HL-60 (cell line): ENCODE results near the gene PDK1.
"Not testable (repeated sequence)": the region's sequence is repeated elsewhere in the genome, so short reads cannot be mapped to it uniquely, and the experiment has no call there.

ENCODE experiments used
- DNase-seq, 2 experiments: peaks; one replicate each; pipeline ENCODE4 v3.0.0-alpha.2; 2010 to 2020; ENCODE audit warnings: low read depth in 1 of 2, low spot score in 1 of 2
- H3K27ac ChIP-seq: fragments of 250-450 bp; sonication (Bioruptor Pico); replicated peaks from 2 replicates; pipeline ENCODE4 v1.5.1; 2020; ENCODE audit warnings: mild to moderate bottlenecking, moderate library complexity
- H3K27me3 ChIP-seq: fragments of 250-450 bp; sonication (Bioruptor Pico); 2 replicates; pipeline ENCODE4 v1.5.1; 2021; ENCODE audit warnings: mild to moderate bottlenecking, moderate library complexity; ENCODE audit not compliant: insufficient read depth, poor library complexity, severe bottlenecking
- H3K4me3 ChIP-seq: replicated peaks from 2 replicates; pipeline ENCODE4 v1.5.1; 2011; ENCODE audit warnings: mild to moderate bottlenecking, control low read depth, low read length; ENCODE audit not compliant: insufficient read depth
- CTCF ChIP-seq: IDR thresholded peaks from one replicate; pipeline ENCODE4 v1.5.1; 2011; ENCODE audit warnings: low read length, control low read depth, inconsistent platforms; ENCODE audit not compliant: insufficient read depth
- GABPA ChIP-seq: IDR thresholded peaks from 2 replicates; pipeline ENCODE4 v1.6.1; 2012; ENCODE audit warnings: low read depth
- POLR2AphosphoS5 ChIP-seq: IDR thresholded peaks from 2 replicates; pipeline ENCODE4 v1.6.1; 2012; ENCODE audit warnings: low read depth
- SPI1 ChIP-seq: IDR thresholded peaks from 2 replicates; pipeline ENCODE4 v1.6.1; 2012; ENCODE audit warnings: low read depth, mild to moderate bottlenecking, borderline replicate concordance
- TF ChIP-seq, protein P1 (sequence below): IDR thresholded peaks from 2 replicates; pipeline ENCODE4 v1.6.1; 2012; ENCODE audit warnings: low read depth; ENCODE audit not compliant: insufficient replicate concordance

The PDK1 gene

GRCh38 chr2:172545408-172546075 is 10.3 kb upstream of the PDK1 start:
- Histone ChIP-seq H3K27me3 (no peaks in the 10 kb centered on the region), H3K27ac (no peak overlapping the region), H3K4me3 (no peak overlapping the region)
- TF ChIP-seq SPI1 (no peak), CTCF (no peak), GABPA (no peak), POLR2AphosphoS5 (no peak)
- TF ChIP-seq, protein P1, sequence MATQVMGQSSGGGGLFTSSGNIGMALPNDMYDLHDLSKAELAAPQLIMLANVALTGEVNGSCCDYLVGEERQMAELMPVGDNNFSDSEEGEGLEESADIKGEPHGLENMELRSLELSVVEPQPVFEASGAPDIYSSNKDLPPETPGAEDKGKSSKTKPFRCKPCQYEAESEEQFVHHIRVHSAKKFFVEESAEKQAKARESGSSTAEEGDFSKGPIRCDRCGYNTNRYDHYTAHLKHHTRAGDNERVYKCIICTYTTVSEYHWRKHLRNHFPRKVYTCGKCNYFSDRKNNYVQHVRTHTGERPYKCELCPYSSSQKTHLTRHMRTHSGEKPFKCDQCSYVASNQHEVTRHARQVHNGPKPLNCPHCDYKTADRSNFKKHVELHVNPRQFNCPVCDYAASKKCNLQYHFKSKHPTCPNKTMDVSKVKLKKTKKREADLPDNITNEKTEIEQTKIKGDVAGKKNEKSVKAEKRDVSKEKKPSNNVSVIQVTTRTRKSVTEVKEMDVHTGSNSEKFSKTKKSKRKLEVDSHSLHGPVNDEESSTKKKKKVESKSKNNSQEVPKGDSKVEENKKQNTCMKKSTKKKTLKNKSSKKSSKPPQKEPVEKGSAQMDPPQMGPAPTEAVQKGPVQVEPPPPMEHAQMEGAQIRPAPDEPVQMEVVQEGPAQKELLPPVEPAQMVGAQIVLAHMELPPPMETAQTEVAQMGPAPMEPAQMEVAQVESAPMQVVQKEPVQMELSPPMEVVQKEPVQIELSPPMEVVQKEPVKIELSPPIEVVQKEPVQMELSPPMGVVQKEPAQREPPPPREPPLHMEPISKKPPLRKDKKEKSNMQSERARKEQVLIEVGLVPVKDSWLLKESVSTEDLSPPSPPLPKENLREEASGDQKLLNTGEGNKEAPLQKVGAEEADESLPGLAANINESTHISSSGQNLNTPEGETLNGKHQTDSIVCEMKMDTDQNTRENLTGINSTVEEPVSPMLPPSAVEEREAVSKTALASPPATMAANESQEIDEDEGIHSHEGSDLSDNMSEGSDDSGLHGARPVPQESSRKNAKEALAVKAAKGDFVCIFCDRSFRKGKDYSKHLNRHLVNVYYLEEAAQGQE = no peak
- DNase-seq = no peak

DNA sequence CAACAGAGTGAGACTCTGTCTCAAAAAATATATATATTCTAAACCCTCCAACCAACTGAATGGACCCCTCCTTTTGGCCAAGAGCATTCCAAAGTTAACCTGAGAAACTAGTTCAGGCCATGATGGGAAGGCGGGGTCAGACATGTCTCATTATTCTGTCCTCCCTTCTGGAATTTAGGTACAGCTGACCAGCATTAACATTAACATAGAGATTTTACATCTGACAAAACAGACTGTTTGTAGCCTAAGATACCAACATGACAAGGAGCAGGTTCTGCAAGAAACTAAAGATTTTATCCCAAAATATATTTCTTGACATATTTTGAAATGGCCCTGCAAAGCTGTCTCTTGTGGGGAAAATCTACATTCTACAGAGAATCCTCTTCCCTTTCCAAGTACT is 6.8 kb upstream of the PDK1 start:
- H3K27me3 ChIP-seq = no peaks in the 10 kb centered on the region
- no peak for DNase-seq
- H3K4me3 ChIP-seq = no peak overlapping the region
- no peak overlapping the region for H3K27ac ChIP-seq
- TF ChIP-seq, protein P1 = no peak
- no peak for TF ChIP-seq SPI1
- TF ChIP-seq GABPA = no peak
- no peak for TF ChIP-seq POLR2AphosphoS5
- no peak for TF ChIP-seq CTCF

DNA sequence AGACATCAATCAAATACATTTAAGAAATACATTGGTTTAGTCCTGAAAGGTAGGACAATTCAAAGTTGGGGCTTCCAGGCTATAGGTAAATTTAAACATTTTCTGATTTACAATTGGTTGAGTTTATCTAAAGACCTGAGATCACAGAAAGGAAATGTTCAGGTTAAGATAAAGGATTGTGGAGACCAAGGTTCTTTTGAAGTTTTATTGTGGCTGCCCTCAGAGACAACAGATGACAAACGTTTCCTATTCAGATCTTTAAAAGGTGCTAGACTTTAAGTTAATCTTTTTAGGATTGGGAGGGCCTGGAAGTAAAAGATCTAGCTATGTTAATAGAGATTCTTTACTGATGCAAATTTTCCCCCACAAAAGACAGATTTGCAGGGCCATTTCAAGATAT is 6.1 kb upstream of the PDK1 start:
- H3K4me3 ChIP-seq, DNase-seq, H3K27me3 ChIP-seq, H3K27ac ChIP-seq: not testable (repeated sequence)

DNA sequence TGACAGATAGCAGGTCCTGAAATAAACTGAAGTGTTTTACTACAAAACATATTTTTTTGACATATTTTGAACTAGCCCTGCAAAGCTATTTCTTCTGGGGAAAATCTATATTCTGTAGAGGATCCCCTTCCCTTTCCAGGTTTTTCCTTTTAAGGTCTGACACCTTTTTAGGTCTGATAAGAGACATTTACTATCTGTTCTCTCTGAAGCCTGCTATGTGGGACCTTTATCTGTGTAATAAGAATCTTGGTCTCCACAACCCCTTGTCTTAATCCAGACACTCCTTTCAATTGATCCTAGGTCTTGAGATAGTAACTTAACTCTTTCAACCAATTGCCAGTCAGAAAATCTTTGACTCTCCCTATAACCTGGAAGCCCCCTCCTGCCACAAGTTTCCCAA is 5.5 kb upstream of the PDK1 start:
- Histone ChIP-seq H3K27ac (no peak overlapping the region), H3K27me3 (no peaks in the 10 kb centered on the region), H3K4me3 (no peak overlapping the region)
- TF ChIP-seq POLR2AphosphoS5 (no peak), GABPA (no peak), SPI1 (no peak), CTCF (no peak)
- TF ChIP-seq, protein P1 = no peak
- DNase-seq = no peak
